ENCODE results near the gene ATF6B.

The ATF6B gene

DNA sequence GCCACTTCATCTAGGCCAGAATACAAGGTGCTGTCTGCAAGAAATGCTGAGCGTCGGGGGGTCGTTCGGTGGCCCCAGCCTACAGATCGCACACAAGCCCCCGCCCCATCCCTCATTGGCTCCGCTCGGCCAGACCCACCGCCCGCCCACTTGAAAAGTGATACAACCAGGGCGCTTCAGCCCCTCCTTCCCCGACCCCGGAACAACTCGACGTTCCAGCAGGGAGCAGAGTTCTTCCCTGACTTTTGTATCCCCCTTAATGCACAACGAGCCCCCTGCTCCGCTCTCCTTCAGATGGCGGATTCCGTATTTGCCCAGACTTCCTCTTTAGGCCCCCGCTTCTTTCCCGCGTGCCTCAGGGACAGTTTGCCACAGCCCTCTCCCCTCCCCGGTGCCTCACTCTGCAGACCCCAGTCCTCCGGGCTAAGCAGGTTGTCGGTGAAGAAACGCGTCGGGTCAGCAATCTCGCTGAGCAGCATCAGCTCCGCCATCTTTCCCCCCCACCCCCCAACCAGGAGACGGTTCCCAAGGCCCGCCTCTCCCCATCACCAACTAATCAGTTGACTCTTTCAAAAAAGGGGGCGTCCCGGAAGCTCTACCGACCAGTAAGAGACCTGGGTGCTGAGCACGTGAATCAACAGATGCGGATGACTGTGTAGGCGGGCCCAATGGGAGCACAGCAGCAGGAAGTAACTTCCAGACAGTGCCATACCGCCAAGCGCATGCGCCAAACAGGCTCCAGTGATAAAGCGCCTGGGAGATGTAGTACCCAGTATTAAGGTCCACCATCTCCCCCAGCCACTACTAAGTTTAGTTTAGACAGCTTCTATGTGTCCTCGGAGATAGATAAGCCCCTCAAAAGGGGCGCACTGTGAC is at the start of gene ATF6B:
Gene ATF6B, minus strand, starts transcription at position 530 of the 876 bp plus-strand sequence. Its CDS starts 39 bp downstream, at position 491.
- TF ChIP-seq, protein P1, sequence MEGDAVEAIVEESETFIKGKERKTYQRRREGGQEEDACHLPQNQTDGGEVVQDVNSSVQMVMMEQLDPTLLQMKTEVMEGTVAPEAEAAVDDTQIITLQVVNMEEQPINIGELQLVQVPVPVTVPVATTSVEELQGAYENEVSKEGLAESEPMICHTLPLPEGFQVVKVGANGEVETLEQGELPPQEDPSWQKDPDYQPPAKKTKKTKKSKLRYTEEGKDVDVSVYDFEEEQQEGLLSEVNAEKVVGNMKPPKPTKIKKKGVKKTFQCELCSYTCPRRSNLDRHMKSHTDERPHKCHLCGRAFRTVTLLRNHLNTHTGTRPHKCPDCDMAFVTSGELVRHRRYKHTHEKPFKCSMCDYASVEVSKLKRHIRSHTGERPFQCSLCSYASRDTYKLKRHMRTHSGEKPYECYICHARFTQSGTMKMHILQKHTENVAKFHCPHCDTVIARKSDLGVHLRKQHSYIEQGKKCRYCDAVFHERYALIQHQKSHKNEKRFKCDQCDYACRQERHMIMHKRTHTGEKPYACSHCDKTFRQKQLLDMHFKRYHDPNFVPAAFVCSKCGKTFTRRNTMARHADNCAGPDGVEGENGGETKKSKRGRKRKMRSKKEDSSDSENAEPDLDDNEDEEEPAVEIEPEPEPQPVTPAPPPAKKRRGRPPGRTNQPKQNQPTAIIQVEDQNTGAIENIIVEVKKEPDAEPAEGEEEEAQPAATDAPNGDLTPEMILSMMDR (IDR thresholded peaks at IDR 0.05): no peak

DNA sequence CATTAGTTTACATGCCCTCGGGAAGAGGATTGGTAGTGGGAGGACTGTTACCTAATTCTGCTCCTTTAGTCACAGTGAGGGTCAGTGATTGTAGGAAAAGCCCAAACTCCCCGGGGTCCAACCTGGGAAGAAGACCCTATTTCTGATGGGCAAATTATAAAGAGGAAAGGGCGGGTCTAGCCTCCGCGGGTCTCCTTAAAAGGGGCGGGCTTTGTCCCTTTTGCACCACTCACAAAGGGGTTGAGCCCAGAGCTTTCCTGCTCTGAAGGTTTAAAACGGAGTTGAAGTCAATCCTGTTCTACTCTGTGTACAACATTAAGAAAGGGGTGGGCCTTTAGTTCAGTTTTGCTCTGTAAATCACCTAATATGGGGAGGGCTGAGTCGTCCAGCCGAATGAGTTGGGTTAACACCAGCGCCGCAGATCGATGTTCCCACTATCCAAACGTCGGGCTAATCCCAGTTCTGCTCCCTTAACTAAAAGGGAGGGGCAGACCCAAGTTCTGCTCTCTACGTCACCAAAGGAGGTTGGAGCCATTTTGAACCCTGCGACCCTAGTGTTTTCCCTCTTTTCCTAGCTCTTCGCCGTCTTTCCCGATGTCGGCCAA is 49.2 kb upstream of the ATF6B start:
- TF ChIP-seq, protein P1 (IDR thresholded peaks at IDR 0.05): no peak

DNA sequence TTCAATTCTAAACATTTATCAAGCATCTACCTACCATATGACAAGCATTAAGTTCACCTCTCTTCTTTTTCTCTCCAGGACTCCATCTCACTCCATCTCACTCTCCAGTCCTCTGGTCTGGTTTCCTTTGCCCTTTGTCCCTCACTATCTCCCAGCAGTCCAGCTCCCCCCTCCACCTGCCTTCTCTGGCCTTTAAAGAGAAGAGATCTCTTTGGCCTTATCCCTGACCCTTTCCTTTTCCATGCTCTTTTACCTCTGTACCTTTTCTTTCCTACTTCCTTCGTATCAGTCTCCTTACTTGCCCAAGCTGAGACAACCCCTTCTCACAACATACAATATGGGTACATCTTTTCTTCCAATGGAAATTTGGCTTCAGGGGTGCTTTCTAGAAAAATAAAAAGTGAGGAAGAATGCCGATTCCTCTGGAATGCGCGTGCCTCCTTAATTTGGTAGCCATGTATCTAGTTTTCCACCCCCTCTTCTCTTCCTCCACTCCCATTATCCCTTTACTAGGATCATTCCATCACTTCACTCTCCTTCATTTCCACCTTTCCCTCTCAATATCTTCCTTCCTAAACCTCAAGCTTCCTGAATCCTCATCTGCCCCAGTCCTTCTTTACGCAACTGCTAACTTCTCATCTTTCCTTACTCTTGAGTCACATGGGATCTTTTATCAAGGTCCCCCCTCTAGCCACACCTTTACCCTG is 48.6 kb upstream of the ATF6B start:
- TF ChIP-seq, protein P1 (IDR thresholded peaks at IDR 0.05): no peak

DNA sequence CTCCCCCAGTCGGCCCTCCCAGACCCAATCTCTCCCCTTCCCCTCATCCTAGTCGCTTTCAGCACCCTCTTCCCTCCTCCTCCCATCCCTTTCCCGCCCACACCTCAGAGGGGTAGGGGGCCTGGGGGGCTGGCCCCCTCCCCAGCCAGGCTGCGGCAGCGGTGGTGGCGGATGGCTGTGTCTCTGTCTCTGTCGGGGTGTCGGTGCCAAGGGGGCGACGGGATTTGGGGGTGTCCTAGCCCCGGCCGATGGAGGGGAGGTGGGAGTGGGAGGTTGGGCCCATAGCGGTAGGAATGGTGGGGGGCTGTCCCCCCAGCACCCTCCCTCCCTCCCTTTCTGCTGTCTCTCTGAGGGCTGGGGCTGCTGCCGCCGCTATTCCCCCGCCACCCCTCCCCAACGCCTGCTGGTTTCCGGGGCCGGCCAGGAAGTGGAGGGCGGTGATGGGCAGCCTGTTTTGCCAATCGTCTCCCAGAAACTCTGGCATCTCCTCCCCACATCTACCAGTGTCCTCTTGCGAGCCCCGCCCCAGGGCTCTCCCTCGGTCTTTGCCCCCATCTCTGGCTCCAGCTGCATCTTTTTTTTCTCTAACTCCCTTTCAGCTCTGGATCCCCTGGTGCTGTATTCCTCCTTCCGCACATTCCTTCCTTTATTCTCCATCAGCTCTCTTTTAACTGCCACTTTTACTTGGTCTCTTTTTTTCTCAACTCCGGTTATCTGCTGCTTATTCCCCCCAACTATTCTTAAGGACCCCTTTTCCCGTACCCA is 47.8 kb upstream of the ATF6B start, which contains the start of gene AGPAT1:
Gene AGPAT1, minus strand, starts transcription at position 374 of the 765 bp plus-strand sequence. CDS start 4,588 bp downstream, outside the sequence.
- TF ChIP-seq, protein P1 (IDR thresholded peaks at IDR 0.05): no peak

DNA sequence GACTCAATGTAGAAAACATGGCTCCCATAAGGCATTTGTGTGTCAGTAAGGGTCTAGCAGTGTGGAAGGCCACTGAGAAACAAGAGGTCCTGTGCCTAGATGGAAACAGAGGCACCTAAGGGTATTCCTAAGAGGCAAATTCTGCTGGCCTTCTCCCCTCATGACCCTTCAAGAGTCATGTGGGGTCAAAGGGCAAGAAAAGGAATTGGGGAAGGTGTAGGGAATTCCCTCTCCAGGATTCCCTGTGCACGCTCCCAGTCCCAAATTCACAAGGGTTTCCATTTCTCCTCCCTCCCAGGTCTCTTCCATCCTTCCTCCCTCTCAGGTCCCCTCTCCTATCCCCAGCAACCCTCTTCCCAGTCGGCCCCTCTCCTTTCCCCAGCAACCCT is 47.3 kb upstream of the ATF6B start:
- TF ChIP-seq, protein P1 (IDR thresholded peaks at IDR 0.05): no peak

DNA sequence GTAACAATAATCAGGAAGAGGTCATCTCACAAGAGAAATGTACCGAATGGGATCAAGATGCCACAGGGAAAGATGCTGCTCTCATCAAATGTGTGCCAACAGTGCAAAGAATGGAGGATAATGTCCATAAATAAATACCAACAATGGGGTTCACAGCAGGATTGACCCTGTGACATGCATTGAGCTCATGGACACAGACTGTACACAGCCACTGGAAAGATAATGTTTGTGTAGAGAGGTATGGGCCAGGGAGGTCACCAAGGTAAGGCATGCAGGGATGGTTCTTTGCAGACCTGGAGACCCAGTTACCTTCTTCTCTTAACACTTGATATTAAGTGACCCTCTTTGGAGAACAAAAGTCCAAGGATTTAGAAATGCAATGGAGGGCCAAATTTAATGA is 46.4 kb upstream of the ATF6B start:
- TF ChIP-seq, protein P1 (IDR thresholded peaks at IDR 0.05): no peak
